Smooth muscle cell of the brain vasculature (primary cell): ENCODE data around the gene MSI1.
A peak's percentile ranks its signal among the peaks of the same experiment; 100 is the strongest.

Source experiments
- DNase-seq: peaks from one replicate; pipeline ENCODE4 v3.0.0-alpha.2; 2012; ENCODE audit warnings: low read depth, low spot score

Gene MSI1

DNA sequence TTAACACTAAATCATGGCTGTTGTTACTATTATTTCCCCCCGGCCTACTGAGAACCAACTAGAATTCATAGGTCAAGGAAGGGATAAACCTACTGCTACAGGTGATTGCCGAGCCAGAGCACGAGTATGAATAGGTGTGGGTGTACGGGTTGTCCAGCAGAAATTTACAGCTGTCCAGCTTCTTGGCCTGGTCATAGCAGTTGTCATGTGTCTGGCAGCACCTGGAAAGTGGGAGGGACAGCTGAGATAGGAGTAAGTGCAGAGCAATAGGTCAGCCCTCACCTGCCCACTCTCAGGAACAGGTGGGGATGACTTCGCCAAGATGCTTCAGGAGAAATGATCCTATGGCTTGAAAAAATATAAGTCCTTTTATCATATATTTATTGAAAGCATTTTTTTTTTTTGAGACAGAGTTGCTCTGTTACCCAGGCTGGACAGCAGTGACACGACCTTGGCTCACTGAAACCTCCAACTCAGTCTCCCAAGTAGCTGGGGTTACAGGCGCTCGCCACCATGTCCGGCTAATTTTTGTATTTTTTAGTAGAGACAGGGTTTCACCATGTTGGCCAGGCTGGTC lies 44.0 kb downstream of the MSI1 start:
- no peak for DNase-seq

DNA sequence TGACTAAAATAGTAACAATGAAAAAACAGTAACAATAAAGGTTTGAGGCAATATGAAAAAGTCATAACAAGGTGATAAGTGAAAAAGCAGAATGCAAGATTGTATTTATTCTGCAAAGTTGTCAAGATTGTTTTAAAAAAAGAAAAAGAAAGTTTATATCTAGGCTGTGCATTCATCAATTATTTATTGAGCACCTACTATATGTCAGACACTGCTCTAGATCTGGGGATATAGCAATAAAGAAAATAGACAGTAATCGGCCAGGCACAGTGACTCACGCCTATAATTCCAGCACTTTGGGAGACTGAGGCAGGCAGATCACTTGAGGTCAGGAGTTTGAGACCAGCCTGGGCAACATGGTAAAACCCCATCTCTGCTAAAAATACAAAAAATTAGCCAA lies 45.2 kb downstream of the MSI1 start:
- DNase-seq: no peak

DNA sequence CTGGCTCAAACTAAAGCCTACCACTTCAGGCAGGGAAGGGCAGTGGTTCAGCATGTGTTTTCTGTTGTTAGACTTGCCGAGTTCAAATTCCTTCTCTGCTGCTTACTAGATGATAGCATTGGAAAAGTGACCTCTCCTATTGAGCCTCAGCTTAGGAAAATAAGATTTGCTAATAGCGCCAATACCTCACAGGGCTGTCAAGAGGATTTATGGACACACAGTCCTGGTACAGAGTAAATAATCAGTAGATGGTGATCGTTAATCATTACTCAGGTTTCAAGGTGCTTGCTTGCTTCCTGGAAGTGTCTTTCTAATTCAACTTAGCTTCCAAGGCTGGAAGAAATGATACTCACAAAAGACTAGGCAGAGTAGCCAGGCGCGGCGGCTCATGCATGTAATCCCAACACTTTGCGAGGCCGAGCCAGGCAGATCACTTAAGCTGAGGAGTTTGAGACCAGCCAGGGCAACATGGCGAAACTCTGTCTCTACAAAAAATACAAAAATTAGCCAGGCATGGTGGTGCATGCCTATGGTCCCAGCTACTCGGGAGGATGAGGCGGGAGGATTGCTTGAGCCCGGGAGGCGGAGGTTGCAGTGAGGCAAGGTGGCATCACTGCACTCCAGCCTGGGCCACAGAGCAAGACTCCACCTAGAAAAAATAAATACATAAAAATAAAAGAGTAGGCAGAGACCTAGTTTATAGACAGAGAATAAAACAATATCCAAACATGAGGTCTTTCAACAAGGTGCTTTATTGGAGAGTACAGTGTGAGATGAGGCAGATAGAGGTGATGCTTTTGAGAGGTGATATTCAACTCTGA lies 47.4 kb downstream of the MSI1 start:
- DNase-seq: no peak

DNA sequence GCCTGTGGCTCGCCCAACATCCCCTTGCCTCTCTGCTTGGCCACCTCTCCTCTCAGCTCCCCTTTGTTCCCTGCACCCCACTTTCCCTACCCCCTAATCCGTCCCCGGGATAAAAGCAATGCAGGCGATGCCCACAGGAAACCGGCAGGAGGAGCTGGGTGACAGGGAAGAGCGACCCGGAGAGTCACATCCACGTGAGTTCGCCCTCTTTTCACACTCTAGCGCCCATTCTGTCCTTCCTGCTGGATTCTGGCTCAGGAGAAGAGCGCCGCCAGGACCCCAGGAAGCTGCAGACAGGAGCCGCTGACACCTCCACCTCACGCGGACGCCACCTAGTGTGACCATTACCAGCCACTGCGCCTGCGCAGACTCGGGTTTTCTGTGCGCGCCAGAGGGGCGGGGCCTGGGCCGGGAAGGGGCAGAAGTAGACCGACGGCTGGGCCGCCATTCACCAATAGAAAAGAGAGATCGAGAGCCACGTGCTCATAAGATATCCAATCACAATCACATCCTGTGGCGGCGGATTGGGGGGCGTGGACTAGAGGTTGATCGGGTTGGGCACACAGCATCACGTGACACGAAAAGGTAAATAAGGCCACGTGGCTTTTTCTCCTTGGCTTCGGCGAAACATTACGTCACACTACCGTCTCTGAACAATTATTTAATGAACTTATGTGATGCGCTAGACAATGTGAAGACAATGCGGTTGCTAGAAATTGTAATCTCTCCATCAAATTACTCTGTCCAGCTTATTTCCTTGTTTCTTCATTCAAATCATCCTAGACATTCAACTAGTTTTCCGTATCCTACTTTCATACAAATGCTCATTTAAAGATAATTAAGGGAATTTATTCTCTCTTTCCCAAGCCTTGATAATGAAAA lies 51.5 kb downstream of the MSI1 start:
- DNase-seq: peak; percentile 98

DNA sequence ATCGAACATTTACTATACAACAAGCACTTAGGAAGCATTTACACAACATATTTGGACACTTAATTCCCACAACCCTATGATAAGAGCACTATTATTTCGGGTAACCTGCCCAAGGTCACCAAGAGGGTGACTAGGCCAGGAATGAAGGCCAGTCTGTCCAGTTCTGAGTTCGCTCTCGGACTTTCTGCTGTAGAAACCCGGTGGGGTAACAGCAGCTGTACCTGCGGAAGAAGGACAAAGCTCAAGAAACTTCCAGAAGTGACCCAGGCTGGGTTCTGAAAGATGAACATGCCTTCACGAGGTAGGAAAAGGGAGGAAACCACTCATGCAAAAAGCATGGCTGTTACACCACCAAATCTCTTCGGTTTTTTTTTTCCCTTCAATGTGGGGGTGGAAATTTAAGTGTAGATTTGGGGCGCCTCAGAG lies 52.2 kb downstream of the MSI1 start:
- DNase-seq: no peak

DNA sequence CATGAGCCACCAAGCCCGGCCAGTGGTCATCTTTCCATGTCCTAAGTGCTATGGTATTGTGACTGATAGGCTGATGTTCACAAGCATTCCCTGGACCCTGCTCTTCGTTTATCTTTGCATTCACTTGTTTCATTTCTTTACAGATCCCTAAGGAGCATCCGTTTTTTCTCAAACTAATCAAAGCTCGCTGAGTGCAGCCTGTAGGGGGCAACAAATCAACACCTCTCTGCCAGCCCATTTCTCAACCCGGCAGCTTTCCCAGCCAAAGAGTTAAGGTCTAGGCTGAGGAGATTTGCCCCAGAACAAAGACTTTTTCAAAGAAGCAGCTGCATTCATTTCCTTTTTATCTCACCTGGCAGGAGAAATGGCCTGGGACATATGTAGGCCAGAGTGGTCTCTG lies 54.7 kb downstream of the MSI1 start:
- no peak for DNase-seq

DNA sequence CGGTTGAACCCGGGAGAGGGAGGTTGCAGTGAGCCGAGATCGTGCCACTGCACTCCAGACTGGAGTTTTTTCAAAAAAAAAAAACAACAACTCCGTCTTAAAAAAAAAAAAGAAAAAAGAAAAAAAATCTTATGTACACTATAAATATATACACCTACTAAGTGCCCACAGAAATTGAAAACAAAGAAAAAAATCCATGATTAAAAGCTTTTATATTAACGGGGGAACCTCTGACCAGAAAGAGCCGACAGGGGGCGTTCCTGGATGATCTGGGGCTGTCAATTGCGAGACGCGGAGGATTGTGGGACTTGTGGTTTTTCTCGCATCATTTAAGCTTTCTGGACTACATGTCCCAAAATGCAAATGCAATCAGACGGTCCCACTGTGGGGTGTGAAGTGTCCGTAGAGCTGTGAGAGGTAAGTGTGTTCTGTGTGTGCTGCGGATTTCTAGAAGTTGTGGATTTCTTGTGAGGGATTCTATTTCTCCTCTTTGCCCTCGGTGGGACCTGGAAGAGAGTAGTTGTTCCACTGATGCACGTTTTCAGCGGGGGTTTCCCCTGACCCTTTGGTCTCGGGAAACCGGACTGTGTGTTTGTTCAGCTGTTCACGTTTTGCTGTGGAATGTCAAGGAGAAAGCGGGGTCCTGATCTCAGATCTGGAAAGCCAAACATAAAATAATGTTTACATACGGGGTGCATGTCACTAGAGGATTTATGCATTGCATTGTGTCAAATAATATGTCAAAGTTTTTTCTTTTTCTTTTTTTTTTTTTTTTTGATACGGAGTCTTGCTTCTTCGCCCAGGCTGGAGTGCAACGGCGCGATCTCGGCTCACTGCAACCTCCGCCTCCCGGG lies 66.8 kb downstream of the MSI1 start, which contains the start of gene SIRT4:
Gene SIRT4, plus strand, starts transcription at position 360 of the 854 bp plus-strand sequence. CDS start 1,241 bp downstream, outside the sequence.
- DNase-seq: peak; percentile 90

DNA sequence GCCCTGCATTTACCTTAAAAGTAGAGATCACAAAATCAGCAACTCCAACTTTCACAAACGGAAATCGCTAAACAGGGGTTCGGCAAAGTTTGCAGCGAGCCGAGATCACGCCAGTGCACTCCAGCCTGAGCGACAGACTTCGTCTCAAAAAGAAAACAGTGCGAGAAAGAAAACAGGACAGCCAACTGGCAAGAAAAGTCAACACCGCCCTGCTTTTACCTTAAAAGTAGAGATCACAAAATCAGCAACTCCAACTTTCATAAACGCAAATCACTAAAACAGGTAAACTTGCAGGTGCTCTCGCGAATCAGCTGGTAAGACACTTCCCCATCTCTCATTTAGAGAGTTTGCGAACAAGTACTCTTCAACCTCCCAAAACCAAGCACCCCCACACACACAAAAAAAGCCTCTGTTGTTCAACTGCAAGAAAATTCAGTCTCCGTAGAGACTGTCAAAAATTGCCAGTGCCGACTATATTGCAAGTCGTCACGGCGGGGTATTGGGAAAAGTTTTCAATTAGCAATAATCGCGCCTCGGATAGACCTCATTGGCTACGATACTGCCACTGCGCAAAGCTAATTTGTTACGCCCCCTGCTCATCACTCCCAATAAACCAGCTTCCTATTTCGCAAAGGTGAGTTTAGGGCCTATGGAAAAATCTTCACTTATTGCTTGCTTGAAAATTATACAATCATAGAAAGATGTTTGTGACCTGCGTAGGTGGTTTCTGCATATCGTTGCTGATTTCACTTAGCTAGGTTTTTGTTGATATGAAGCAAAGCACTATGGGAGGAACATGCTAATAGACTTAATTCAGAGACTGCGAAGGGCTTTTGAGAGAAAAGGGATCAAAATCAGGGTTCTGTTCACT lies 76.1 kb downstream of the MSI1 start, which contains the start of gene RNU4-1:
Gene RNU4-1, minus strand, starts transcription at position 577 of the 871 bp plus-strand sequence.
- peak; percentile 77 for DNase-seq

DNA sequence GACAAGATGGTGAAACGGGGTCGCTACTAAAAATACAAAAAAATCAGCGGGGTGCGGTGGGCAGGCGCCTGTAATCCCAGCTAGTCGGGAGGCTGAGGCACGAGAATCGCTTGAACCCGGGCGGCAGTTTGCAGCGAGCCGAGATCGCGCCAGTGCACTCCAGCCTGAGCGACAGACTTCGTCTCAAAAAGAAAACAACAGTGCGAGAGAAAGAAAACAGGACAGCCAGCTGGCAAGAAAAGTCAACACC lies 76.6 kb downstream of the MSI1 start:
- peak; percentile 12 for DNase-seq
